ENCODE measurements around the gene SERPINA12. TPM values are rescaled to one million over a fixed set of nuclear protein-coding genes. Genes with fewer than 3 reads are reported as not detected.

The SERPINA12 gene
- total RNA-seq, 1 experiment from 2014 or later, result not detected

DNA sequence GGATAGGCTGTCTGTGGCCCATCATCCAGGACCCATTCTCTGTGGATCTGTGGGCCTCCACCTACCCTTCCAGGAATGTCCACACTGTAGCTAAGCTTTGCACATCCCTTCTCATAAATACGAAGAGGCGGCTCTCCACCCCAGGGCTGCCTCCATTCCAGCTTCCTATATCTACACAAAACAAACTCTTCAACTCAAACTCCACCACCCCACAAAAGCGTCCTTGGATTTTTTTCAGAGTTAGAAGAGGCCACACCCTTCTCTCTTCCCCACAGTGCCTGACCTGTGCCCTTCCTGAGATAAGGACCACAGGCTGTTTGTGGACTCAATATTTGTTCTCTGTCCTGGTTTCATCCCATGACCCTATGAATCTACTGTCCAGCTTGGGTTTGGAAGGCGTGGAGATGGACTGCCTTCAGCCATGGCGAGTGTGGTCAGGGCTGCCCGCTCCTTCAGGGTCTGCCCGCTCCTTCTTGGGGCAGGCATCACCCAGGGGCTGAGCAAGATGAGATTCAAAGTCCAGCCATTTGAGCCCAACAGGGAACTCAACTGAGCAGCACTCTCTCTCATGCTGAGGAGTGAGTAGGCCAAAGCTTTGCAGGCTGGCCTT is 13.0 kb upstream of the SERPINA12 start:
- Histone ChIP-seq H3K4me1 (ENCODE audit: insufficient read depth, low read length) (peaks cover 8% of the 10 kb centered on the region; the same call in 1 of the 2 replicates), H2AK5ac (ENCODE audit: insufficient read length, low read length) (no peak overlapping the region), H2BK15ac (ENCODE audit: low read depth, low read length) (no peak overlapping the region), H3K9ac (ENCODE audit: extremely low read depth, insufficient read length, low read length) (no peak overlapping the region), H2BK120ac (ENCODE audit: low read depth, low read length, poor library complexity, severe bottlenecking) (no peak overlapping the region), H2BK5ac (ENCODE audit: insufficient read length, low read length) (no peak overlapping the region), H3T11ph (ENCODE audit: low read length) (no peak overlapping the region), H2BK12ac (ENCODE audit: insufficient read length, low read depth, low read length) (no peak overlapping the region), H4K5ac (ENCODE audit: insufficient read length, low read depth, low read length) (no peak overlapping the region), H3K27ac (ENCODE audit: insufficient read length, low read depth, low read length) (no peak overlapping the region), H4K20me1 (ENCODE audit: control insufficient read depth, insufficient read depth, insufficient read length) (no peaks in the 10 kb centered on the region), H3K56ac (ENCODE audit: insufficient read length, low read depth, low read length) (no peak overlapping the region), H3K79me1 (ENCODE audit: insufficient read depth, low read depth, low read length, poor library complexity, severe bottlenecking) (no peaks in the 10 kb centered on the region), H2AFZ (ENCODE audit: low read length) (no peak overlapping the region), H3K4ac (ENCODE audit: low read depth, low read length) (no peak overlapping the region), H3K23me2 (ENCODE audit: insufficient read length, low read depth, low read length, poor library complexity, severe bottlenecking) (no peaks in the 10 kb centered on the region), H4K91ac (ENCODE audit: insufficient read length, low read depth, low read length) (no peak overlapping the region), H3K79me2 (ENCODE audit: insufficient read depth, low read length) (no peaks in the 10 kb centered on the region), H3K18ac (ENCODE audit: insufficient read length, low read depth, low read length) (no peak overlapping the region), H3K23ac (ENCODE audit: insufficient read length, low read depth, low read length) (no peak overlapping the region), H3K14ac (ENCODE audit: insufficient read depth, low read length) (no peak overlapping the region), H3K27me3 (ENCODE audit: insufficient read depth, low read length) (no peaks in the 10 kb centered on the region), H4K8ac (replicated peaks; ENCODE audit: insufficient read length, low read depth, low read length) (no peak overlapping the region), H3K9me3 (ENCODE audit: control insufficient read depth, low read depth, low read length) (no peaks in the 10 kb centered on the region), H2BK20ac (ENCODE audit: low read depth, low read length, poor library complexity, severe bottlenecking) (no peak overlapping the region), H3K4me2 (ENCODE audit: insufficient read depth, insufficient read length, low read length) (no peak overlapping the region)
- H3K27me3 Mint-ChIP-seq (ENCODE audit: low read depth), result peaks cover 8% of the 10 kb centered on the region
- no peak overlapping the region for H3K27ac Mint-ChIP-seq
- peaks cover 7 to 14% of the 10 kb centered on the region in 2 experiments for H3K4me1 Mint-ChIP-seq
- TF ChIP-seq, protein P1, sequence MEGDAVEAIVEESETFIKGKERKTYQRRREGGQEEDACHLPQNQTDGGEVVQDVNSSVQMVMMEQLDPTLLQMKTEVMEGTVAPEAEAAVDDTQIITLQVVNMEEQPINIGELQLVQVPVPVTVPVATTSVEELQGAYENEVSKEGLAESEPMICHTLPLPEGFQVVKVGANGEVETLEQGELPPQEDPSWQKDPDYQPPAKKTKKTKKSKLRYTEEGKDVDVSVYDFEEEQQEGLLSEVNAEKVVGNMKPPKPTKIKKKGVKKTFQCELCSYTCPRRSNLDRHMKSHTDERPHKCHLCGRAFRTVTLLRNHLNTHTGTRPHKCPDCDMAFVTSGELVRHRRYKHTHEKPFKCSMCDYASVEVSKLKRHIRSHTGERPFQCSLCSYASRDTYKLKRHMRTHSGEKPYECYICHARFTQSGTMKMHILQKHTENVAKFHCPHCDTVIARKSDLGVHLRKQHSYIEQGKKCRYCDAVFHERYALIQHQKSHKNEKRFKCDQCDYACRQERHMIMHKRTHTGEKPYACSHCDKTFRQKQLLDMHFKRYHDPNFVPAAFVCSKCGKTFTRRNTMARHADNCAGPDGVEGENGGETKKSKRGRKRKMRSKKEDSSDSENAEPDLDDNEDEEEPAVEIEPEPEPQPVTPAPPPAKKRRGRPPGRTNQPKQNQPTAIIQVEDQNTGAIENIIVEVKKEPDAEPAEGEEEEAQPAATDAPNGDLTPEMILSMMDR (conservative IDR thresholded peaks at IDR 0.05), result no peak
- DNase-seq, result no peak
- no CpG with 5 or more reads among the region's 7 CpGs for WGBS (ENCODE audit: extremely low coverage, insufficient read length, low lambda C conversion rate)
- no peak overlapping the region for H3K4me3 Mint-ChIP-seq
- peaks cover 0 to 15% (median 2%) of the 10 kb centered on the region in 3 experiments; a peak in 3 of 7 replicates for H3K36me3 Mint-ChIP-seq (ENCODE audit: insufficient read depth in 1 of 3, low read depth in 3 of 3)
- peaks cover 12% of the 10 kb centered on the region in 2 experiments for H3K9me3 Mint-ChIP-seq

Data from H9 (cell line).